ENCODE results near the gene MPZL1. TPM values are rescaled to one million over a fixed set of nuclear protein-coding genes. Genes with fewer than 3 reads are reported as not detected.

MPZL1 gene
- total and polyA plus RNA-seq, 2 of the 13 experiments (the other 11 are each of a cell fraction or from before 2014, with no cell fraction given), result 38.0 to 68.7 TPM

DNA sequence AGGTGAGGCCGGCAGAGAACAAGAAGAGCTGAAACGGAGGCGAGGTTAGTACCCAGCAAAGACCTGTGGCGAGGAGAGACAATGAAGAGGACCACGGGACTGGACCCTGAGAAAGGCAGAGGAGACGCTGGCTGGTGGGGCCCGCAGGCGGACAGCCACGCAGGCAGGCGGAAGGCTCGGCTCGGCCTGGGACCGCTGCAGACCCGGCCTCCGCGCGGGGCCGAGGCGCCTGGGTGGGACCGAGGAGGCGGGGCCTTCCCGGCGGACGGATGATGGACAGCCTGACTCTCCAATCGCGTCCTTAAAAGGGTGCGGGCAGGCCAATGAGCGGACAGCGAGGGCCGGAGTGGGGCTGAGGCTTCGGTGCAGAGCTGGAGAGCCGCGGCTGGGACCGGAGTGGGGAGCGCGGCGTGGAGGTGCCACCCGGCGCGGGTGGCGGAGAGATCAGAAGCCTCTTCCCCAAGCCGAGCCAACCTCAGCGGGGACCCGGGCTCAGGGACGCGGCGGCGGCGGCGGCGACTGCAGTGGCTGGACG is at the start of gene MPZL1 (continued):
- TF ChIP-seq DMTF1 (CRISPR knock-in tag; IDR thresholded peaks at IDR 0.05) (no peak), AHDC1 (CRISPR knock-in tag; IDR thresholded peaks at IDR 0.05; ENCODE audit: borderline replicate concordance) (no peak), NR2C2 (CRISPR knock-in tag; IDR thresholded peaks at IDR 0.05; ENCODE audit: borderline replicate concordance) (no peak), MIXL1 (CRISPR knock-in tag; IDR thresholded peaks at IDR 0.05) (no peak), BRD4 (CRISPR knock-in tag; IDR thresholded peaks at IDR 0.05) (peak; percentile 81; the same call in 1 of the 2 replicates), MTA3 (CRISPR knock-in tag; IDR thresholded peaks at IDR 0.05) (no peak), ZNF776 (CRISPR knock-in tag; IDR thresholded peaks at IDR 0.05) (no peak), HOXA3 (CRISPR knock-in tag; IDR thresholded peaks at IDR 0.05) (0 out of 2 replicates have a peak, but pooled peaks have one; percentile 12), POLR2A (IDR thresholded peaks at IDR 0.05; ENCODE audit: insufficient read depth in 1 of 2, low read depth in 2 of 2, low read length in 2 of 2) (peak; percentile 47 to 73; a peak in 3 of 4 replicates), RFX5 (IDR thresholded peaks at IDR 0.05; ENCODE audit: low read depth, low read length) (no peak), PHF8 (CRISPR knock-in tag; IDR thresholded peaks at IDR 0.05) (peak; percentile 73), ZBTB40 (IDR thresholded peaks at IDR 0.05) (no peak), ZBTB40 (CRISPR knock-in tag; IDR thresholded peaks at IDR 0.05) (0 out of 2 replicates have a peak, but pooled peaks have one; percentile 12), POLR2AphosphoS5 (IDR thresholded peaks at IDR 0.05; ENCODE audit: low read depth, low read length) (peak; percentile 66)
